IPS-NIHi11 (cell line): Measurements from ENCODE around the gene MUSTN1.

Experiments used
- DNase-seq: peaks from one replicate; pipeline ENCODE4 v3.0.0; 2012; ENCODE audit warnings: mixed read lengths, low spot score

The MUSTN1 gene

GRCh38 chr3:52801839-52802238 lies 33.0 kb downstream of the MUSTN1 start:
- no peak for DNase-seq

- no peak for DNase-seq
Observed at GRCh38 chr3:52800079-52800478, 34.7 kb downstream of the MUSTN1 start.

GRCh38 chr3:52798978-52799476 lies 35.8 kb downstream of the MUSTN1 start:
- DNase-seq: peak; percentile 91

GRCh38 chr3:52798376-52798977 lies 36.3 kb downstream of the MUSTN1 start:
- no peak for DNase-seq

- no peak for DNase-seq
Observed at GRCh38 chr3:52796411-52796810, 38.4 kb downstream of the MUSTN1 start.

- DNase-seq: no peak
Observed at GRCh38 chr3:52795298-52795900, 39.4 kb downstream of the MUSTN1 start.

GRCh38 chr3:52794612-52795099 lies 40.2 kb downstream of the MUSTN1 start, which contains the start of gene ITIH3:
TSS of gene ITIH3 (plus strand) at chr3:52794796. CDS start at chr3:52794804, 8 bp downstream.
- no peak for DNase-seq

GRCh38 chr3:52793702-52794611 lies 40.9 kb downstream of the MUSTN1 start:
- DNase-seq: no peak

- no peak for DNase-seq
Observed at GRCh38 chr3:52792961-52793695, 41.7 kb downstream of the MUSTN1 start.

- peak; percentile 74 for DNase-seq
Observed at GRCh38 chr3:52792413-52792812, 42.4 kb downstream of the MUSTN1 start.

GRCh38 chr3:52791928-52792327 lies 42.9 kb downstream of the MUSTN1 start:
- DNase-seq: no peak

- no peak for DNase-seq
Observed at GRCh38 chr3:52791366-52791765, 43.5 kb downstream of the MUSTN1 start.

GRCh38 chr3:52790741-52791140 lies 44.1 kb downstream of the MUSTN1 start:
- DNase-seq: no peak

GRCh38 chr3:52790337-52790736 lies 44.5 kb downstream of the MUSTN1 start:
- no peak for DNase-seq

GRCh38 chr3:52789746-52790040 lies 45.1 kb downstream of the MUSTN1 start:
- no peak for DNase-seq

GRCh38 chr3:52788890-52789745 lies 45.7 kb downstream of the MUSTN1 start:
- DNase-seq: no peak

- DNase-seq: no peak
Observed at GRCh38 chr3:52787672-52788625, 46.9 kb downstream of the MUSTN1 start.

- DNase-seq: no peak
Observed at GRCh38 chr3:52787246-52787645, 47.6 kb downstream of the MUSTN1 start.

GRCh38 chr3:52786330-52787215 lies 48.2 kb downstream of the MUSTN1 start:
- no peak for DNase-seq
